ENCODE measurements around the gene NT5E.

DNA sequence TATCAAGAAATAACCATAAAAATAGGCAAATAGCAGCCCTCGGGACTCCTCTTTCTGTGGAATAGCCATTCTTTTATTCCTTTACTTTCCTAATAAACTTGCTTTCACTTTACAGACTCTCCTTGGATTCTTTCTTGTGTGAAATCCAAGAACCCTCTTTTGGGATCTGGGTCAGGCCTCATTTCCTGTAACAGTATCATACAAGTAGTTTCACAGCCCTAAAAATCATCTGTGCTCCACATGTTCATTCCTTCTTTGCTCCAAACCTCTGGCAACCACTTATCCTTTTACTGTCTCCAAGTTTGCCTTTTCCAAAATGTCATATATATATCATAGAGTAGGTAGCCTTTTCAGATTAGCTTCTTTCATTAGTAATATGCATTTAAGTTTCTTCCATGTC lies 13.5 kb upstream of the NT5E start:
- TF ChIP-seq, protein P1, sequence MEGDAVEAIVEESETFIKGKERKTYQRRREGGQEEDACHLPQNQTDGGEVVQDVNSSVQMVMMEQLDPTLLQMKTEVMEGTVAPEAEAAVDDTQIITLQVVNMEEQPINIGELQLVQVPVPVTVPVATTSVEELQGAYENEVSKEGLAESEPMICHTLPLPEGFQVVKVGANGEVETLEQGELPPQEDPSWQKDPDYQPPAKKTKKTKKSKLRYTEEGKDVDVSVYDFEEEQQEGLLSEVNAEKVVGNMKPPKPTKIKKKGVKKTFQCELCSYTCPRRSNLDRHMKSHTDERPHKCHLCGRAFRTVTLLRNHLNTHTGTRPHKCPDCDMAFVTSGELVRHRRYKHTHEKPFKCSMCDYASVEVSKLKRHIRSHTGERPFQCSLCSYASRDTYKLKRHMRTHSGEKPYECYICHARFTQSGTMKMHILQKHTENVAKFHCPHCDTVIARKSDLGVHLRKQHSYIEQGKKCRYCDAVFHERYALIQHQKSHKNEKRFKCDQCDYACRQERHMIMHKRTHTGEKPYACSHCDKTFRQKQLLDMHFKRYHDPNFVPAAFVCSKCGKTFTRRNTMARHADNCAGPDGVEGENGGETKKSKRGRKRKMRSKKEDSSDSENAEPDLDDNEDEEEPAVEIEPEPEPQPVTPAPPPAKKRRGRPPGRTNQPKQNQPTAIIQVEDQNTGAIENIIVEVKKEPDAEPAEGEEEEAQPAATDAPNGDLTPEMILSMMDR (IDR thresholded peaks at IDR 0.05), result no peak
- no peak for TF ChIP-seq ESRRA (CRISPR knock-in tag; IDR thresholded peaks at IDR 0.05; ENCODE audit: borderline replicate concordance)
- no peak for TF ChIP-seq MYBL2 (CRISPR knock-in tag; IDR thresholded peaks at IDR 0.05)
- no peak for TF ChIP-seq JUN (CRISPR knock-in tag; IDR thresholded peaks at IDR 0.05)
- TF ChIP-seq NR1H2 (CRISPR knock-in tag; IDR thresholded peaks at IDR 0.05), result no peak
- no peak for TF ChIP-seq SMAD3 (CRISPR knock-in tag; IDR thresholded peaks at IDR 0.05; ENCODE audit: borderline replicate concordance)
- TF ChIP-seq RELA (CRISPR knock-in tag; IDR thresholded peaks at IDR 0.05; ENCODE audit: borderline replicate concordance), result no peak
- no peak for TF ChIP-seq USF2 (CRISPR knock-in tag; IDR thresholded peaks at IDR 0.05)
- no peak for TF ChIP-seq MAX (CRISPR knock-in tag; IDR thresholded peaks at IDR 0.05)

Data from WTC11 (cell line).